GM19328 (cell line): Measurements from ENCODE around the gene RSAD1.
A peak's percentile ranks its signal among the peaks of the same experiment; 100 is the strongest.

Experiments used
- ATAC-seq: cut with Tn5 transposase; IDR thresholded peaks from one replicate; pipeline ENCODE4 v1.9.1; 2021; ENCODE audit warnings: mild to moderate bottlenecking, moderate library complexity; ENCODE audit not compliant: unreplicated experiment

The RSAD1 gene

DNA sequence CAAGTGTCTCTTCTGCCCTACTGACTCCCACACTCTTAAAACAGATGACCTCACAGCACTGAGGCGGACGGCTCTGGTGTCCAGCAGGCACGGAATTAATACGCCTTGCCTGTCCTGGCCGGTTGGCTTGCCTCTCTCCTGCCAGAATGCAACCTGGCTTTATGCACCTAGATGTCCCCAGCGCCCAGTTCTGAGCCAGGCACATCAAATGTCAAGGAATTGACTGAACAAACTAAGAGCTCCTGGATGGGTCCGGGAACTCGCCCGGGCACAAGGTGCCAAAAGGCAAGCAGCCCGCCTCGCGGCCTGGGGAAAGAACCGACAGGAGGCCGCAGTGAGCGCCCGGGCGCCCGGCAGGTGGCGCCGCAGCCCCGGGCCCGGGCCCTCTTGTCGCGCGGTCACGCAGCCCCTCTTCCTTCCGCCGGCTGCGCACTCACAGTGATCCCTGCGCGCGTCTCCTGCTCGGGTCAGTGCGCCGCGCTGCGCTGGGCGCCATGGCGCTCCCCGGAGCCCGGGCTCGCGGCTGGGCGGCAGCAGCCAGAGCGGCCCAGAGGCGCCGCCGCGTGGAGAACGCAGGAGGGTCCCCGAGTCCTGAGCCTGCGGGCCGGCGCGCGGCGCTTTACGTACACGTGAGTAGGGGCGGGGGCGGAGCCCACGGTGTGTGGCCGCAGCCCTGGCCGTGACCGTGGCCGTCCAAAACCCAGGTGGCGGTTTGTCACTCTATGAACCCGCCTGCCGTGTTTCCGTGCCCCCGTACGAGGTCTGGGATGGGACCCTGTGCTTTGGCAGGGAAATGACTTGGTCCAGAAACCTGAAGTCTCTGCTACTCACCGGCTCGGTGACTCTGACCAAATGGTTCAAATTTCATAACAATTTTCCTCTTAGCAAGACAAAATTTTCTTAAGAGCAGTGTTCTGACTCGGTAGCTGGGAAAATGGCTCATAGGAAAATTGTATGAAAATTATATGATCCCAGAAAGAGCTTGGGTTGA lies at the start of gene RSAD1:
RSAD1 (plus strand) TSS at position 470 of the 991 bp plus-strand sequence; CDS start at position 495, 25 bp downstream.
- peak; percentile 94 for ATAC-seq

DNA sequence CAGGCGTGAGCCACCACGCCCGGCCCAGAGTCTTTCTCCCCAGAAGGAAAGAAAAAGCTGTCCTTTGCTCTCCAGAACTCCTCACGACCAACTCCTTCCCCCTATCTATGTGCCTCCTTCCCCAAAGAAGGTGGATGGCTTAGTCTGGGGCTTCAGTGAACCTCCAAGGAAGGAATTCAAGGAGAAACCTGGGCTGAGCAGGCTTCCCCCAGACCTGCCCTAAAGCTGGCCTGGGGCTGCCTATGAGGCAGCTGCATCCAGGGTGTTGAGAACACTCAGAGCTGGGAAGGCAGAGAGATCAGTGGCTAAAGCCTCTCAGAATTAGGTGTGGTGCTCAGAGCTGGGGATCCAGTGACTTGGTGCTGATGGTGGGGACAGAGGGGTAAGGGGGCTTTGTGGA lies 48.9 kb upstream of the RSAD1 start:
- no peak for ATAC-seq

DNA sequence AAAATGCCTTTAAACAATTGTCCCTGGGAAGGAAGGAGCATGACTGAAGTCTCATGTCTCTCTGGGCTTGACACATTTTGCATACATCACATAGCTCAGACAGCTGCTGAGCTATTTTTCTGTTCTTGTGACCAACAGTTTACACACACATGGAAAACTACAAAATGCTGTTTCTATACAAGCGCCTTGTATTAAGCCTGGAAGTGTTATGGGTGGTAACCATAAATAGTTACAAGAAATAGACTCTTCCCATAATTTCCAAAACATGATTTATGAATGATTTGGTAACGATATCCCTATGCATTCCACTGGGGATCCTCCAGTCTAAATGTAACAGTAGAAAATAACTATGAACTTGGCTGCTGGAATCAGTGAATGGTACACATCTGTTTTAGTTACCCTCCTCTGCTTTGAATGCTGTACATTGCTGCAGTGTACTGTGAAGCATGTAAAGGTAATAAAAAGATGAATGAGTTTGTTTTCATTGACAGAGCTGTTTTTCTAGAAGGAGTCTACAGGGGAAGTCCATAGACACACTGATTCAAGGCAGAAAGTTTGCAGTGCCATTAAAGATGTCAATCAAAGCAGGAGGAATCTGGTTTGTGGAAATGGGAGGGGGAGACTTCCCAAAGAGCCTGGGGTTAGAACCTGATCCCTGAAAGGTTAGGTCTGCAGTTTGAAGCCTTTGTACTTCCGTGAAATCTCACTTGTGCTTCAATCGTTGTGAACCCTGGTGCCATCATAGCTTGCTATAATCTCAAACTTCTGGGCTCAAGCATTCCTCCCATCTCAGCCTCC lies 47.6 kb upstream of the RSAD1 start:
- no peak for ATAC-seq

DNA sequence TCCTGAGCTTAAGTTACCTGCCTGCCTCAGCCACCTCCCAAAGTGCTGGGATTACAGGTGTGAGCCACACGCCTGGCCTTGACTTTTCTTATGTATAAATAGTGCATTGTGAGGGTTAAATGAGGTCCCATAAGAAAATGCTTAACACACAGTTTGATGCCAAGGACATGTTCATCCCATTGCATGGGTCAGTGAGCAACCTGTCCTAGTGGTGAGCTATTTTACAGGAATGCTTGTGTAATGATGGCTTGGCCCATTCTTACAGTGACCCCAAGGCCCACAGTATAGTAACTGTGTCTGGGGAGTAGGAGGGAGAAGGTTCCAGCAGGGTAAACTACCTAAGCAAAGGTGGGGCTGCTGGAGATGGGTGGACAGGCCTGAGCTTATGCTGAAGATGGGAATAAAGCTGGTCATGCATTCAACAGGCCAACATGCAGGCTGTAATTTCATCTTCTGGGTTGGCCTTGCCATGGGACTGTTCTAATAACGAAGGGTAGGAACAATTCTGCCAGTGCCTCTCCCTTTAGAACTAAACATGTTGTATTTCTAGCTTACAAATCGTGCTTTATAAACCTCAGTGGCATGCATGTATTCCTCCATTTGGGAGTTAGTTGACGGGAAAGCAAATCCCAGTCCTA lies 46.4 kb upstream of the RSAD1 start:
- ATAC-seq = no peak

DNA sequence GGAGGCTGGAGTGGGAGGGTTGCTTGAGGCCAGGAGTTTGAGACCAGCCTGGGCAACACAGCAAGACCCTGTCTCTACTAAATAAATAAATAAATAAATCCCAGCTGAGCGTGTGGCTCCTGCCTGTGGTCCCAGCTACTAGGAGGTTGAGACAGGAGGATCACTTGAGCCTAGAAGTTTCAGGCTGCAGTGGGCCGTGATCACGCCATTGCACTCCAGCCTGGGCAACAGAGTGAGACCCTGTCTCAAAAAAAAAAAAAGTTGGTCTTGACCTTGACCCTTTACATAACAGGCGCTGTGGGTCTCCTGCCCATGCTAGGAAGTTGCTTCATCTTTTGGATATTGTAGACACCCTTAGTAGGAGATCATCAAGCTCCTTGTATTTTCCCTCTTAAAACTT lies 41.3 kb upstream of the RSAD1 start:
- no peak for ATAC-seq

DNA sequence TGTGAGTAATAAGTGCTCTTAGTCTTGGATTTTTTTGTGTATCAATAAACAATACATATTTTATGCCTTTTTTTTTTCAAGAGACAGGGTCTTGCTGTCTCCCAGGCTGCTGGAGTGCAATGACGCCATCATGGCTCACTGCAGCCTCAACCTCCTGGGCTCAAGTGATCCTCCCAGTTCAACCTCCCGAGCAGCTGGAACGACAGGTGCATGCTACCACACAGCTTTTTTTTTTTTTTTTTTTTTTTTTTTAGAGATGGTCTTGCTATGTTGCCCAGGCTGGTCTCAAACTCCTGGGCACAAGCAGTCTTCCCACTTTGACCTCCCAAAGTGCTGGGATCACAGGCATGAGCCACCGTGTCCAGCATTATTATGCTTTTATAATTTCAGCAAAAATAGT lies 39.7 kb upstream of the RSAD1 start:
- ATAC-seq = no peak

DNA sequence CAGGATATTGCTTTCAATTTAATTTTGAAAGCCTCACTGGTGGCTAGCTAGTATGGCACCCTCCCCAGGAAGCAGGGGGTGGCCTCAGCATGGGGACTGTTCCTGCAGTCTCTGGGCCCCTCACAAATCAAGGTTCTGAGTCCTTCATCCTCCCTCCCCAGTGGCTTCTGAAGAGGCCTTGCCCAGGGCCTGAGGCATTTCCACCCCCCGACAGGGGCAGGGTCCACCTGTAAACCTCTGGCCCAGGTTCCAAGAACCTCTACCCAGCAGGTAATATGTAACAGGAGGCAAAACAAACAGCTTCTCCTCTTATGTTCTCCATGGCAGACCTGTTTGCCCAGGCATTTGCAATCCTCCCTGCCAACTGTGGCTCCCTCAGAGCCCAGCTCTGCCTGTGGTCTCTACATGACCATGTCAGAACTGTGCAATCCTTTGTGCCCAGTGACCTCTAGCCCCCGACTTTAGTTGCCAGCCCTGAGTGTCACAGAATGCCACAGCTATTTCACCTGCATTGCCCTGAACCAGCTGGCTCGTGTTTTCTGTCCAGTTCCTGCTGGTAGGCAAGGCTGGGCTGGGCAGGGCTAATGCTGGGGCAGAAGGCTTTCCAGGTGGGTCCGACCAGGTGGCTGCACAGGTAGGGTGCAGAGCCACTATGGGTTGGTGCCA lies 38.4 kb upstream of the RSAD1 start:
- no peak for ATAC-seq

DNA sequence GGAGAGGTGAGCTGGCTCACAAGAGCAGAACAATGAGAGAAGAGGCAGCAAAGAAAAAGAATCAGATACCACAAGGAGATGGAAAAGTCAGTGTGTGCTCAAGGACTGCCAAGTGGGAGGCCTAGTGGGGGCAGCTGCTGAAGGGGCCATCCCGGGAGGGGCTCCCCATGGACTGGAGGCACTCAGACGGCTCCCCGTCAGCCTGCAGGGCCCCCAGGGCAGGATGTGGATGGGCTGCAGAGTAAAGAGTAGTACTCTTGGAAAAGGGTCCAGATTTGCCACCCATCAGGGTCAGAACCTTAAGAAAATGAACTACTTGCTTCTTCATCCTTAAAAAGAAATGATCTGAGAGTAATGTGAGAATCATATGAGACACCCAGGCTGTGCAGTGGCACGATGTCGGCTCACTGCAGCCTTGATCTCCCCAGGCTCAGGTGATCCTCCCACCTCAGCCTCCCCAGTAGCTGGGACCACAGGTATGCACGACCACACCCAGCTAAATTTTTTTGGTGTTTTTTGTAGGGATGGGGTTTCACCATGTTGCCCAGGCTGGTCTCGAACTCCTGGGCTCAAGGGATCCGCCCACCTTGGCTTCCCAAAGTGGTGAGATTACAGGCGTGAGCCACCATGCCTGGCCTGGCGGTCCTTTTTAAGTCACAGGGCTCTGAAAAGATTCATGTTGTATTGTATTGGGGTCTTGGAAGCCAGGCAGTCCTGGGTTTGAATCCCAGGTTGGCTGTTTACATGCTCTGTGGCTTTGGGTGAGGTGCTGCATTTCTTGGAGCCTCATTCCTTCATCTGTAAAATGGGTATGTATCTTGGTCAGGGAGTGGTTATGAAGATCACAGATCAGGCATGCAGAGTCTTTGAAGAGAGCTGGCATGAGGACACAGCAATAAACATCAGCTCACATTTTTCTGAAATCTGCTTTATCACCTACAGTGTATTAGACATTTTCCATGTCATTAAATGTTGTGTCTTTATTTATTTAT lies 37.5 kb upstream of the RSAD1 start:
- ATAC-seq = no peak

DNA sequence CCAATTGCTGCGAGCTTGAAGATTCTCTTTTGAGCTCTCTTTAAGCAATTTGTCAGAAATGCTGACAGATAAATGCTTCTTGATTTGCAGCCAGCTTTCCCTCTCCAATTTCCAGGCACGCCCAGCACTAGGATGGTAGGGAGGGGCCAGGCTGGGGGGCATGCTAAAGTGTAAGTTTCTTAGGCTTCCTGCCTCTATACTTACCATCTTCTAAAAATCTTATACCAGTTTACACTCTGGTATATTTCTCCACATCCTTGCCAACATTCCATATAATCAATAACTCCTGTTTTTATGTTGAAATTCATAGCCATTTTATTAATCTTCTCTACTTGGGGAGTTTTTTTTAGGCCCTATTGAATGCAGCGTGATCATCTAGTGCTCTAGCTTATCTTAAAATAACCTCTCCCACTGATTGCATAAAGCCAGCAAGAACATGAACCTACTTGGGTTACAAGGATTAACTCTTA lies 35.1 kb upstream of the RSAD1 start:
- no peak for ATAC-seq

DNA sequence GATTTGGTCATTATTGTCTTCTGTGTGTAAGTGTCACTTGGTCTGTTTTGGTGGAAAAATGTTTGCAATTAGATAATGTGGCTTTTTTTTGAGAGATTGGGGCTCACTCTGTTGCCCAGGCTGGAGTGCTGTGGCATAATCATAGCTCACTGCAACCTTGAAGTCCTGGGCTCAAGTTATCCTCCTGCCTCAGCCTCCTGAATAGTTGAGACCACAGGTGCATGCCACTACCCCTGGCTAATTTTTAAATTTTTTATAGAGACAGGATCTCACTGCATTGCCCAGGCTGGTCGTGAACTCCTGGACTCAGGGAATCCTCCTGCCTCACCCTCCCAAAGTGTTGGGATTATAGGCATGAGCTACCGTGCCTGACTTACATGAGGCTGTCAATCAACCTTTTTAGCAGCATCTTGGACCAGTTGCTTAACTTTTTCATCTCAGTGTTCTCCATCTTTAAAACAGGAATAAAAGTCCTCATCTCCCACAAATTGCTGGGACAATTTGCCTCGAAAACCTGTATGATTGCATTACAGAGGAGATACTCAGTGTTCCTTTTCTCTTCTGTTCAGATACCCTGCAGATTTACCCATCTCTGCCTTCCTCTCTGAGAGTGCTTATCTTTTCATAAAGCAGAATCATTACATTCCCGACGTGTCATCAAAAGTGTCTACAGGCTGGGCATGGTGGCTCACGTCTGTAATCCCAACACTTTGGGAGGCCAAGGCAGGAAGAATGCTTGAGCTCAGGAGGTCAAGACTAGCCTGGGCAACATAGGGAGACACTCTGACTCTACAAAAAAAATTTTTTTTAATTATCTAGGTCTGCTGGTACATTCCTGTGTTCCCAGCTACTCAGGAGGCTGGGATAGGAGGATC lies 33.6 kb upstream of the RSAD1 start:
- no peak for ATAC-seq

DNA sequence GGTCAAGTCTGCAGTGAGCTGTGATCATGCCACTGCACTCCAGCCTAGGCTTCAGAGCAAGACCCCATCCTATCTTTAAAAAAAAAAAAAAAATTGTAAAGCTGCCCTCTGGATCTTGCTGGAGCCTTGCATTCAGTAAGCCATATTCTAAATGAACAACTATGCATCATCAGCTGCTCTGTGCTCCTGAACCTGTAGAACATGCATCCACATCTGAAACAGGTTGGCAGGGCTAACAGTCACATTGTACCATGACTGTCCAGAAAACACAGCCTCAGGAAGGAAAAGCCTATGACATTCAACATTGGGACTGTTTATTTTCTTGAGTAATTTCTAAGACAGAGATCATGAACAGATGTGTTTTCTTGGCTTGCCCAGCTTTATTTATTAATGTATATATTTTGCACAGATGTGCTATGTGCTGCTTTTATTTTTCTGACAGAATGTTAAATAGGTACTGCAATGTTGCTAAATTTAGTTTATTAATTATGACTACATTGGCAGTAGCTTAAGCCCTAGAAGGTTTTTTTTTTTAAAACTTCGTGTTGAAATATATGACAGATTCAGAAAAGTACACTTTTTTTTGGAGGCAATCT lies 32.8 kb upstream of the RSAD1 start:
- no peak for ATAC-seq

DNA sequence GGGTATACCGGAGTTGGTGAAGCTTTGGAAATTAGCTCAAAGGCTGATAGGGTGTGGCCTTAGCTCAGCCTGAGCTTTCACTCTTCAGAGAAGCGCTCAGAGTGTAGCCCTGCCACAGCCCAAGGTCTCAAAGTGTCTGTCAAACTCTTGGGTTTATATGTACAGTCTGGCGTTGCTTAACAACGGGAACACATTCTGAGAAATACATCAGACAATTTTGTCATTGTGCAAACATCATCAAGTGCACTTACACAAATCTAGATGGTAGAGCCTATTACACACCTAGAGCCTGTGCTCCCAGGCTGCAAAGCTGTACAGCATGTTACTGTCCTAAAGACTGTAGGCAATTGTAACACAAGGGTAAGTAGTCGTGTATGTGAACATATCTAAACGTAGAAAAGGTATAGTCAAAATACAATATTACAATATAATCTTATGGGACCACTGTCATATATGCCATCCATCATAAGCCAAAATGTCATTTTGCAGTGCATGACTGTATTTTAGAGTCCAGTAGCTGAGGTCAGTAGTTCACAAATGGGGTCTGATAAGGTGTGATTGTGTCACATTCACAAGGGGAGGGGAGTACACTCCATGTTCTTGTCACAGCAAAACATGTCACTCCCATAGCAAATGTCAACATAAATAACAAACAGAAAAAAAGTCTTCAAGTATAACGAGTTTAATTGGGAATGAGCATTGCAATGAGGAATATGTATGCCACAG lies 30.6 kb upstream of the RSAD1 start:
- ATAC-seq = no peak

DNA sequence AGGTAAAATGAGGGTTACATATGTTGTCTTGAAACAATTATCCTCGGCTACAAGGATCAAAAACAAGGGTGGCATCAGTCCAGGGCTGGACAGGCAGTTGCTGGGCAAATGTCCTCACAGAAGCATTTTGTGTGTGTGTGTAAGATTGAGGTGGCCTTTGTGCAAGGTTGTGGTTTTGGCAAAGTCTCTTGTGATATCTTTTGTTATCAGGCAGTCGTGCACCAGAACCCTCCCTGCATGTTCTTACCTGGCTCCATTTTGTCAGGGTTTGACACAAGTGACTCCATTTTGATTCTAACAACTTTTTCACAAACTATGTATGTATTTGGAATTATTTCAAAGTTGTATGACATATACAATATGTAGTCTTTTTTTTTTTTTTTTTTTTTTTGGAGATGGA lies 30.0 kb upstream of the RSAD1 start:
- no peak for ATAC-seq

DNA sequence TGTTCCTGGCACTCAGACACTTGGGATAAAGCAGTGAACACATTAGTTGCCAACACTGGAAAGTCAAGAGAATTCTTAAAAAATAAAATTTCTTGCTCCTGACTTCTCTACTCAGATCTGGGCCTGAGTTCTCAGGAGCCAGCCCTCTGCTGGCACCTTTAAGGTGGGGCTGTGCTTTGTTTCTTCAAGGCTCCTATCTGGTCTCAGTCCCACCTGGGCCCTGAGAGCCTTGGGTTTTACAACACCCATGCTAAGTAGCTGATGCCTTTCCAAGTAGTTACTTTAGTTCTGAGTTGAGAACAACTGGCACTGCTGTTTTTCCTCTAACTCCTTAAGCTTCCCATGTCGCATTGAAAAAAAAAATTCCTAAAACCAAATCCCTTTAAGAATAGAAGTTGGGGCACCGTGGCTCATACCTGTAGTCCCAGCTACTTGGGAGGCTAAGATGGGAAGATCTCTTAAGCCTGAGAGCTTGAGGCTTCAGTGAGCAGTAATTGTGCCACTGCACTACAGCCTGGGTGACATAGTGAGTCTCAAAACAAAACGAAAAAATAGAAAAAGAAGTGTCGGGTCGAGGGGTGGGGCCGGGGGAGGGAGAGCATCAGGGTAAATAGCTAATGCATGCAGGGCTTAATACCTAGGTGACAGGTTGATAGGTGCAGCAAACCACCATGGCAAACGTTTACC lies 26.6 kb upstream of the RSAD1 start:
- ATAC-seq = no peak

DNA sequence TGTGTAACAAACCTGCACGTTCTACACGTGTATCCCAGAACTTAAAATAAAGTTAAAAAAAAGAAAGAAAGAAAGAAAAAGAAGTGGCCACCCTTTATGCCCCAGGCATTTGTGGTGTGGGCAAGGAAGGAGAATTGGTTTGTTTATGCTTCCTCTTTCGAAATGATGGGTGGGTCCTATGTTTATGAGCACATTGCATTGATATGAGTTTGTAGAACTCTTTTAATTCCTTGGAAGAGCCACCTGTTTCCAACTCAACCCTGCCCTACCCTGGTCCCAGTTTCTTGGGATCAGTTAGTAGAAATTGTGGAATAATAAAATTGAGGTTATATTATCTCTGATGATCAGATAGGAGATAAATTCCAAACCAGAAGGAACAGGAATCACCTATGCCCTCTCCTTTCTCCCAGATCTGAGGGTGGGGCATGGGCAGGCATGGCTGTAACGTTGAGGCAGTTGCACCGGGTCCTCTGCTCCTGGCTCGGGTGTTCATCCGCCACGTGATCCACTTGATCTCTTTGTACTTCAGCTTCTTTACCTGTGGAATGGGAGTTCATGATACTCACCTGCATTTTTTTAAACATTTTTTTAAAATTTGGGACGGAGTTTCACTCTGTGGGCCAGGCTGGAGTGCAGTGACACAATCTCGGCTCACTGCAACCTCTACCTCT lies 25.9 kb upstream of the RSAD1 start:
- ATAC-seq = no peak

DNA sequence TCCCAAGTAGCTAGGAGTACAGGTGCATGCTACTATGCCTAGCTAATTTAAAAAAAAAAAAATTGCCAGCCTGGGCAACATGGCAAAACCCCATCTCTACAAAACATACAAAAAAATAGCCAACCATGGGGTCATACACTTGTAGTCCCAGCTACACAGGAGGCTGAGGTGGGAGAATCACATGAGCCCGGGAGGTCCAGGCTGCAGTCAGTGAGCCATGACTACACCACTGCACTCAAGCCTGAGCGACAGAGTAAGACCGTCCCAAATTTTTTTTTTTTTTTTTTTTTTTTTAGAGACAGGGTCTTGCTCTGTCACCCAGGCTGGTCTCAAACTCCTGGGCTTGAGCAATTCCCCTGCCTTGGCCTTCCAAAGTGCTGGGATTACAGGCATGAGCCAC lies 24.8 kb upstream of the RSAD1 start:
- ATAC-seq = no peak
